HG03039 (cell line): ENCODE results near the gene LTBP3.

Source experiments
- ATAC-seq: cut with Tn5 transposase; IDR thresholded peaks from one replicate; pipeline ENCODE4 v1.9.1; 2021; ENCODE audit warnings: mild to moderate bottlenecking, moderate library complexity; ENCODE audit not compliant: unreplicated experiment

Gene LTBP3

DNA sequence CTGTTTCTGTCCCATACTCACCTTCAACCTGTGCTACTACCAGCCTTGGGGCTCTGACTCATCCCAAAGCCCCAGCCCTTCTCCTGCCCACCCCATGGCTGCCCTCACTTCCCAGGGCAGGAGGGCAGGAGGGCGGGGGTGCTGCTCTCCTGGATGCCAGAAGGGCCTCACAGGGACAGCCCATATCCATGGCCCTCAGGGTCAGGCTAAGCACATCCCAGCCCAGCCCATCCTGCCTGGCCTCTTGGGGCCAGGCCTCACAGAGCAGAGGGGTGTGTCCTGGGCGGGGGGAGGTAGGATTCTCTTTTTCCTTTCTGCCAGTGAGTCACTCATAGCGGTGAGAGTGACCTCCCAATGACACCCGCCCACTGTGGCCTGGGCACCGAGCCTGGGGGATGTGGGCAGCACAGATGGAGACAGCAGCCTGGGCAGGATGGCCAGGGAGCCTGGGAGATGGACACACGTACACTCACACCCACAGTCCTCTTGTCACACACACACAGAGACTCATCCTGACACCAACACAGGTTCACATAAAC is 2.4 kb downstream of the LTBP3 start:
- no peak for ATAC-seq

DNA sequence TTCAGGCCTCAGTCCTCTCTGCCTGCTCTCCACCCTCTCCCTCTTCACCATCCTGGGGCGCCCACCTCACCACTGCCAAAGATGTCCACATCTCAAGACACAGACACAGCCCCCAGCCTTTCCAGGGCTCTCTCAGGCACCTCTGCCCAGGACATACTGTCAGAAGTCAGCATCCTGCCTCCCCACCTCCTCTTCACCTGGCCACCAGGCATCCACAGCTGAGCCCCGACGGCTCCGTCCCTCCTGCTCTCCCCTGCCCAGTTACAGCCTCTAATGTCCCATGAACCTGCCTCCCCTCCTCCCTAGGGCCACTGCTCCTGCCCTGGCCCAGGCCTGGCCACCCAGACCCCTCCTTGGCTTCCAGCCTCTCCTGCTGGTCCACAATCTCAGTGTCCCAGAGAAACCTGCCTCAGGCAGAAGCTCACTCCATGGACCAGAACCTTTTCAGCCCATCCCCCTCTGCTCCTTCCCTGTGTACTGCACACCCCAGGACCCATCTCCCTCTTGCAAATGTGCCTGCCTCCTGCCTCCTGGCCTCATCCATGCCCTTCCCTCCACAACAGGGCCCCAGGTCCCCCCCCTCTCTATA is 3.2 kb downstream of the LTBP3 start:
- no peak for ATAC-seq

DNA sequence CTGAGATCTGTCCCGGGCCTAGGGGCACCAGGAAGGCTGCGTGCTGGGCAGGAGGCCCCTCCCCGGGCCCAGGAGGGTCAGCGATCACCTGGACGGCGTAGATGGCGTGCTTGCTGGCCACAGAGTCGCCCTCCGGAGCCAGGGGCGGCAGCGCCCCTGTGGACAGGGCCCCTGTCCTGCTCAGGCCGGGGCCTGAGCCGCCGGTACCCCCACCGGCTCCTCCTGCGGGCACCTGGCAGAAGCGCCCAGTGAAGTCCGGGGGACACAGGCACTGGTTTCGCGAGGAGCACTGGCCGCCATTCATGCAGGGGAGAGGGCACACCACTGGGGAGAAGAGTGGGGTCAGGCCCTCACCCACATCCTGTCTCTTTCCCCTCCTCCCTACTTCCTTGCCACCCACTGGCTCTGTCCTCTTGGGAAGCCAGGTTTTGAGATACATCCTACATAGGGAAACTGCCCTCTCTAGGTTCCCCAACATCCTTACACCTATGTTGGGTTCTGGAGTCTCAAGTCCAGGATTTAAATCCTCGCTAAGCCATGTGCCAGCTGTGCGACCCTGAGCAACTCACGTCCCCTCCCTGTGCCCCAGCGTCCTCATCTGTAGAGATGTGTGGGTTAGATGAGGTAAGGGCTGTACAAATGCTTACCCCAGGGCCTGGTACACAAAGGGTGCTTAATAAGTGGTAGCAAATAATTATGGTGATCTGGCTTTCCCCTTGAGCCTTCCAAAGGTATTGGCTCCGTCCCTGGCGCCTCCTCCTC is 3.9 kb downstream of the LTBP3 start:
- ATAC-seq: no peak

DNA sequence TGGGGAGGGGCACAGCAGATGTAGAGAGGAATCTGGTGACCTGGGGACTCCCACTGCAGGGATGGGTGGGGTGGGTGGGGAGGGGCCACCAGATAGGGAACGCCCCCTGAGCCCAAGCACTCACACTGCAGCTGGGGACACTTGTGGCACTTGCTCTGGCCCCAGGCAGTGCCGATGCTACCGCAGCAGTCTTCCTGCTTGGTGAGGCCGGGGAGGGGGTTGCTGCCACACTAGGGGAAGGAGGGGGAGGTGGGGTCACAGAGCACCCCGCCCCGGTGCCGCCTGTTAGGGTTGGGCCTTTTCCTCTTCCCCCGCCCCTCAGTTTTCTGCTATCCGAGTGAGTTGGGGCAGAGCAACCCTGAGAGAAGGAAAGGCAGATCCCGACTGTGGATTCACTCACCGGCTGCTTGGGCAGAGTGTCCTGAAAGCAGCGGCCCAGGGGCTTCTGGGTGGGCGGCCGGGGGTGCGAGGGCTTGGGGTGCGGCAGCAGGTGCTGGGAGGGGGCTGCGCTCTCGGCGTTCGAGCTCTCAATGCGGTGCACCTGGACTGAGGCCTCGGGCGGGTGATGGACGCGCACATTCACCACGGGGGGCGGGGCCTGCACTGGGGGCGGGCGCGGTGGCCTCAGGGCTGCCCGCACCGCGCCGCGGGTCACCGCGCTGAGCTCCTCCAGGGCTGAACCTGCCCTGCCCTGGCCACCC is 4.7 kb downstream of the LTBP3 start:
- no peak for ATAC-seq

DNA sequence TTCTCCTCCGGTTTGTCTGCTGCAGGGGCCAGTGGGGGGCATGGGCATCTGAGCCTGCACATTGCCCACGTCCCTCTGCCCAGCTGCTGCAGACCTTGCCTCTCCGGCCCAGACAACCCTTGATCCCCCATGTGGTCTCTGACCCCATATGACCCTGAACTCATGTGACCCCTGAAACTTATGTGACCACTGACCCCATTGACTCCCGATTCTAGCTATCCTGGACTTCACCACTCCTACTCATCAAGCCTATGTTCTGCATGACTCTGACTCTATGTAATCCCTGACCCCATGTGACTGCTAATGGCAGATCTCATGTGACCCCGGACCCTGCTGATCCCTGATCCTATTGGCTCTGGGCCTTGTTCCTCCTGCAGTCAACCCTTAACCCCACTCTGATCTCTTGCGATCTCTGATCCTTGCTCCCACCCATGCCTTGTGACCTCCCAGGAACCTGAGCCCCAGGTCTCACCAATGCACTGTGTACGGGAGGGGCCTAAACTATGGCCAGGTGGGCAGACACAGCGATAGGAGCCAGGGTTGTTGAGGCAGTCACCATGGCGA is 5.7 kb downstream of the LTBP3 start:
- ATAC-seq: no peak

DNA sequence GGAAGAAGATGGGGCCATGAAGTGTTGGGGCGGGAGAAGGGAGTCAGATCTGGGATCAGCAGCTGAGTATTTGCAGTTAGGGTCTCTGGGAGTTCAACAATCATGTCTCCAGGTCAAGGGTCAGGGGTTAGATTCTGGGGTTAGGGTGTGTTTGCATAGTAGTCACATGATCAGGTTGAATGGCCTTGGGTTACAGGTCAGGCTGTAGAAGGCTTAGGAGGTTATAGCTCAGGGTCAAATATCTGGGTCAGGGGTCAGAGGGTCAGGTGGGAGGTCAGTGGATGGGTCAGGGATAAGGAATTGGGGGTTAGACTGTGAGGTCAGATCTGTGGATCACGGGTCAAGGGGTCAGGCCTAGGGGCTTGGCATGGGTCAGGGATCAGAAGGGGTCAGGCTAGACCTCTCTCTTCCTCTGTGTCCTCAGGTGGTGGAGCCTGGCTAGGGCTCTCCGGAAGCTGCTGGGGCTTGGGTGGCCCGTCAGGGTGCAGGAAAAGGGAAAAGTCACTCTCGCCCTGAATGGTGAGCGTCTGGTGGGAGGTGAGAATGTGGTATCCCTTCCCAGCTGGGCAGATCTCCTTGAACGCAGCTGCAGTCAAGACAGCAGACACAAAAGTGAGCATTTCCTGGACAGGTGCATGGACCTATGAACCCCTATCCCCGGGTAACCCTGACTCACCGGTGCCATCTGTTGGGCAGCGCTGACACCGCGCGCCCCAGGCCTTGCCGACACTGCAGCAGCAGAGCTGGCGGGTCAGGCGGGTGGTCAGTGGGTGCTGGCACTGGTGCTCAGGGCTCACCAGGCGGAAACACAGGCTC is 6.4 kb downstream of the LTBP3 start:
- ATAC-seq: no peak

DNA sequence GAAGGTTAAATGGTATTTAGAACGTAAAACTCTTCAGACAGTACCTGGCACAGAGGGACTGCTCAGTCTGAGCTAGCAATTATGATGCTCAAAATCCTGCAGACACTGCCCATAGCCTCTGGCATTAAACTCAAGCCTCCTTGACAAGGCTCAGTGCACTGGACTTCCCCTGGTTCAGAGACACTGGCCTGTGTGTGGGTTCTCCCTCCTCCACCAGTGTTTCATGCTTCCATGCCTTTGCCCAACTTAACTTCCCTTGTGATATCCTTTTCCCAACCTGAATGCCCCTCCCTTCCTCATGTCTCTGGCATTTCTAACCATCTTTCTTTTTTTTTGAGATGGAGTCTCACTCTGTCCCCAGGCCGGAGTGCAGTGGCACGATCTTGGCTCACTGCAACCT is 9.1 kb downstream of the LTBP3 start:
- ATAC-seq: no peak

DNA sequence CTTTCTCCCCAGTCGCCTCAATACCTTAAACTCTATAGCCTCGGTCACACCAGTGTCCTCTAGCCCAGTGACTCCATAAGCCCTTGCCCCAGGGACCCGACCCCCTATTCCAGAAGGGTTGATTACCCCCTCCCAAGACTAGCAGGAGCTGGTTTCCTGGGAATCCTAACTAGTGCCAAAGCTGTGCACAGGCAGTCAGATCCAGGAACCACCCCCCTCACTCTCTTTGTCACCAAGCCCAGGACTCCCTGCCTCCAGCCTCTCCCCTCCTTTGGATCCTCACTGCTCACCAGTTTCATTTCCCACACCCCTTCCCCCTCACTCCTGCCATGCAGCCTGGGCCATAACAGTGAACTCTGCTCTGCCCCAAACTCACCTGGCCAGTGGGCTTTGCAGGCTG is 9.8 kb downstream of the LTBP3 start:
- ATAC-seq: no peak

DNA sequence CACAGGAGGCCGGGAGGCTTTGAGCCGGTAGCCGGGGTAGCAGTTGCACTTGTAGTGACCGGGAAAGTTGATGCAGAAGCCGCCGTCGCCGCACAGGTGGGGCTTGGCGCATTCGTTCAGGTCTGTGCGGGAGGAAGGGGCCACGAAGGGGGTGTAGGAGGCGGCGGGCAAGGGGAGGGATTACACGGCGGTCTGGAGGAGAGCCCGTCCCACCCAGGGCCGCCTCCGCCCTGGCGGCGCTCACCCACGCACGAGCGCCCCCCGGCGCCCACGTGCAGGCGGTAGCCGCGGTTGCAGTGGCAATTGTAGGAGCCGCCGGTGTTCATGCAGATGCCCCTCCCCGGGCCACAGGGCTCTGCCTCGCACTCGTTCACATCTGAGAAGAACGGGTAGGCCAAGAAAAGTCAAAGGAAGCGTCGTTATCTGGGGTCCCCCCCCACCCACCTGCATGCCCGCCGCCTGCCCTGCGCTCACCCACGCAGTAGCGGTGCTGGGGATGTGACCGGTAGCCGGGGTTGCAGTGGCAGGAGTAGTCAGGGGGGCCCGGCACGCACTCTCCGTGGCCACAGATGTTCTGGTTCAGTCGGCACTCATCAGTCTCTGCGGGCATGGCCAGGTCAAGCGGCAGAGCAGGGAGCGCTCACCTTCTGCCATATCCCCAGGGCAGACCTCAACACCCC is 10.6 kb downstream of the LTBP3 start:
- no peak for ATAC-seq

DNA sequence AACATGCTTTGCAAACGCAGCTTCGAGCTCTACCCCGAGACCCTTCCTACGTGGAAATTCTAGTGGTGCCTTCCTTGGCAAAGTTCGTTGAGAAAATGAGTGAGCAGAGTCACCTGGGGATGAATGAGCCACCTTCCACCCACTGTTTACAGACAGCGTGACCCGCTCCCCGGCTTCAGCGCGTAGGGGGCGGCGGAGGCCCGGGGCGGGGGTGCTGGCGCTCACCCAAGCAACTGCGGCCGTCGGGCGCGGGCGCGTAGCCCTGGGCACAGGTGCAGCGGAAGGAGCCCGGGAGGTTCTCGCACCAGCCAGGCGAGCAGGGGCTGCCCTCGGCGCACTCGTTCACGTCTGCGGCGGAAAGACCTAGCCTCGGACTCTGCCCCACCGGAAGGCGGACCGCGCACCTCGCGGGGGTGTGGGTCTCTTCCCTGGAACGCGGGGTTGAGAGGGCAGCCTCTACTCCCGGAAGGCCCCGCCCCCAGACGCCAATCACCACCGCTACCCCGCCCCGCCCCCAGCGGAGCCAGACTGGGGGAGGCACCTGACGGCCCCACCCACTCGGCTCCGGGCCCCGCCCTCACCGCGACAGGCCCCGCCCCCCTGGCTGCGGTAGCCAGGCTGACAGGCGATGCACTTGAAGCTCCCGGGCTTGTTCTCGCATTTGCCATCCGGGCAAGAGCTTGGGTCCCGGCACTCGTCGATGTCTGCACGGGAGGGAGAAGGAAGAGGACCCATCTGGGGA is 11.8 kb downstream of the LTBP3 start:
- ATAC-seq: peak; percentile 62

DNA sequence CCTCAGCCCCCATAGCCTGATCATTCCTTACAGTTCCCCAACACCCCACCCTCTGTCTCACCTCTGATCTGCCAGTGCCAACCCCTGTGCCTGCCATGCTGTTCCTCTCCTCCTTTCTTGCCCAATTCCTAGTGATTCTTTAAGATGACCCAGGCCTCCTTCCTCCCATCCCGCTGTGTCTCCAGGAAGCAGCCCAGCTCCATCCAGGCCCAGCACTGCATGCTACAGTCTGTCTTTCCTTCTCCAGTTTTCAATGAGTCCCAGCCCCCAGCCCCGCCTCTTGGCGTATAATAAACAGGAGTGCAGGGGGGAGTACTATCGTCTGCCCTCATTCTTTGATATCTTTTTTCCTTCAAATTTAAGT is 12.3 kb downstream of the LTBP3 start:
- ATAC-seq: no peak

DNA sequence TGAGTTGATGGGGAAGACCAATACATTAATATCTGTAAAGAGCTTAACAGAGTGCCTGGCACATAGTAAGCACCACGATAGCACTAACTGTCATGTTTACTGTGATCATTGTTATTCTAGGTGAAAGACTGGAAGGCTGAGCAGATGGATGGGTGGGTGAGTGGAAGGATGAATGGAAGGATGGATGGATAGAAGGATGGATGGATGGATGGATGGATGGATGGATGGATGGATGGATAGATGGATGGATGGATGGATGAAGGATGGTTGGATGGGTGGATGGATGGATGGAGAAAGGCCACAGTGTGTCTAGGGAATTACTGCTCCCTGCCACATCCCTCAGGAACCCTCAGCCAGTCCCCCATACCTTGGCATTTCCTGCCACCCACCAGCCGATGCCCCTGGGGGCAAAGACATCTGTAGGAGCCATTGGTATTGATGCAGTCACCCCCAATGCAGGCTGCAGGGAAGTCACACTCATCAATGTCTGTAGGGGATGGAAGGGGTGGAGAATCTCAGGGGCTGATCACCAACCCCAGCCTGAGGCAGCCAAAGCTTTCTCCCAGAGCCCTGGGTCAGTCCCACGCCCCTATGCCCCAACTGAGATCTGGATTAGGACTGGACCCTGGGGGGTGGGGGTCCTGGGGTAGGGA is 15.3 kb downstream of the LTBP3 start:
- no peak for ATAC-seq

DNA sequence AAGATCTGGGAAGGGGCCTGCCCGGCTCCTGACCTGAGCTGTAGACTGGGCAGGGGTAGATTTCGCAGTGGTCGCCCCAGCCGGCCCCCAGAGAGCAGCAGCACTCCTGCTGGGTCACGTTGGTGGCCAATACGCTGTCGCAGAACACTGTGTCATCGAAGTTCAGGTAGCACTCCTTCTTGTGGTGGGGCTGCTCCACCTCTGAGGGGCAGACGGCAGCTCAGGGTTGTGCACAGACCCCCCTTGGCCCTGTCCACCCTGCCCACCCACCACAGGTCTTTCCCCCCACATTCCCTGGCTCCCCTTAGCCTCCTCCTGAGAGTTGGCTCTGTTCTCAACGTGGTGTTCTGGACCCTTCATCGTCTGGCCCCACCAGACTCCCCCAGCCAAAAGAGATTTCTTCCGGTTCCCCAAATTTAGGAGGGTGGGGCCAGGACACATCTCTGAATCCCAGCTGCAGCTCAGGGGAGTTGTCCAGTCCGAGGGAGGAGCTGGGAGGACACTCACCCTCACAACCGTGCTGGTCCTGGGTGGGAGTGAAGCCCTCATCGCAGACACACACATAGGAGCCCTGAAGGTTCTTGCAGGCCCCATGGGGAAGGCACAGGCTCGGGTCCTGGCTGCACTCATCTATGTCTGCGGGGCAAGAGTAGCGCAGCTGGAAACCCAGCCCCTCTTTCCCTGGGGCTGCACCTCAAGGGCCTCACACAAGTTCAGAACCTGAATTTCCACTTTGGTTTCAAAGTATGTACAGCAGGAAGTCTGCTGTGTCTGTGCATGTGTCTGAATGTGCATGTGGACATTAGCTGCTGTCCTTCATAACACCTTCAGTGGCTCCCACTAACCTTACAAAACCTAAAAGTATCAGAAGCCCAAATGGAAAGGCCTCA is 16.8 kb downstream of the LTBP3 start:
- no peak for ATAC-seq

DNA sequence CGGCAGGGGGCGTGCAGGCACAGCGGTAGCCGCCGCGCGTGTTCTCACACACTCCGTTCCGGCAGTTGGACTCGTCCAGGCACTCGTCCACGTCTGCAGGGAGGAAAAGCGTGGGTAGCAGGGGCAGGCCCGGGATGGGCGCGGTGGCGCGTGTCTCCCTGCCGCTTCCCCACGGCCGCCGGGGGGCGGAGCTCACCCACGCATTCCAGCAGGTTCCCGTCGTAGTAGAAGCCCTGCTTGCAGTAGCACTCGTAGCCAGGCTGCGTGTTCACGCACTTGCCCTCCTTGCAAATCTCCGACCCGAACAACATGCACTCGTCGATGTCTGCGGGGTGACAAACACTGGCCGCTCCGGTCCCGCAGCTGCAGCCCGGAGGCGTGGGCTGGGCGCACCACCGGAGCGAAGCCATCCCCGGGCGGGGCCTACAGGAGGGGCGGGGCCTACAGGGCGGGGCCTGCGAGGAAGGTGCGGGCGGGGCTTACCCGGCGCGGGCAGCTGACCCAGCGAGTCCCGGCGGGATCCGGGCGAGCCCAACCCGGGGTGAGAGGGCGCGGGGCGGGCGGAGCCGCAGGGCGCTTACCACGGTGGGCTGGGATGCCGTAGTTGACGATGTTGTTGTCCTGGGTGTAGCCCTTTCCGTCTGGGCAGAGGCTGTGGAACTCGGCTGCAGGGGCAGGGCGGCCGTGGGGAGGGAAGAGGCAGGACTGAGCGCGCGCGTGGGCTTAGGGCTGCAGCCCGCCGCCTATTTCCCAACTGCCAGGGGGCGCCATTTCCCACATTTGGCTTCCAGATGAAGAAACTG is 17.7 kb downstream of the LTBP3 start:
- peak; percentile 53 for ATAC-seq

DNA sequence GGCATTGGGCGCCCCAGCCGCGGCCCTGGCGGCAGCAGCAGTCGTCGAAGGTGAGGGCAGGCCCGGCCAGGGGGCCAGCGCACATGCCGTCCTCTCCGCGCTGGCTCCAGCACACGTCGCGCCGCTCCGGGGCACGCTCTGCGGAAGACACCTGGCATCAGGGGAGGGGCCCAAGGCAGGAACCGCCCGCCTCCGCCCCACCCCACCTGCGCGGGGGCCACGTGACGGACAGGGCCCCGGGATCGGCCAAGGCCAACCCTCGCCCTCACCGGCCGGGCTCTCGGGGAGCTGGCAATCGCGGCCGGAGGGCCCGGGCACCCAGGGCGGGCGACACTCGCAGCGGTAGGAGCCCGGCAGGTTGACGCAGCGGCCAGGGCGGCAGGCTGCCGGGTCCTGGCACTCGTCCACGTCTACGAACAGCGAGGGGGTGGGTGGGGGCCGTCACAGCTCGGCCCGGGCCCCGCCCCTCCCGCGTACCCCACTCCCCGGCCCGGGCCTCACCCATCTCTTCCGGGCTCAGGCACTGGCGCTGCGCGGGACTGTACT is 18.3 kb downstream of the LTBP3 start:
- peak; percentile 33 for ATAC-seq

DNA sequence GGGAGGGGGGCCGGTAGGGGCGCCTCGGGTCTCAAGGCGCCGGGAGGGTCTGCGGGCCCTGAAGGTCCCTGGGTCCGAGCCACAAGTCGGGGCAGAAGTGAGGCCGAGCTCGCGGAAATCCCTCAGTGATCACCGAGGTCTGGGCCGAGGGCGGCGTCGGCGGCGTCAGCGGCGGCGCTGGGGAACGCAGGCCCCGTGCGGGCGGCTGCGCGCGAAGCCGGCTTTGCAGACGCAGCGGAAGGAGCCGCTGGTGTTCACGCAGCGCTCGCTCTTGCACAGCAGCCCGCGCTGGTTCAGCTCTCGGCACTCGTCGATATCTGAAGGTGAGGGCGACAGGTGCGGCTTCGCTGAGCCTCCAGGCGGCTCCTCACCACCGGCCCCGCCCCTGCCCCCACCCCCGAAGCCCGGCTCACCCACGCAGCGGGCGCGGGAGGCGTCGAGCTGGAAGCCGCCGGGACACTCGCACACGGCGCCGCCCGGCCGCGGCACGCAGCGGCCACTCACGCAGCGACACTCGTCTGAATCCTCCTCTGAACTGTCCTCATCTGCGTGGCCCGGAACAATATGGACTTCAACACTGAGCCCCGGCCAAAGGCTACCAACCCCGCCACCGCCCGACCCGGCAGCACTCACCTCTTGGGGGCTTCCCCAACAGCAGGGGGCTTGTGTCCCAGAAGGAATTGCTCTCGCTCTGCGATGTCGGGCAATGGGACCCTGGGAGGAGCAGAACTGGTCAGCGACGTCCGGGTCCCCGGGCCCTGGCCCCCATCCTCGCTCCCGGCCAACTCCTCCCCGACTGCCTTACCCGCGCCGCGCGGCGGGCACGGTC is 19.0 kb downstream of the LTBP3 start:
- ATAC-seq: no peak
